ENCODE results near the gene FAM50B.

The FAM50B gene

DNA sequence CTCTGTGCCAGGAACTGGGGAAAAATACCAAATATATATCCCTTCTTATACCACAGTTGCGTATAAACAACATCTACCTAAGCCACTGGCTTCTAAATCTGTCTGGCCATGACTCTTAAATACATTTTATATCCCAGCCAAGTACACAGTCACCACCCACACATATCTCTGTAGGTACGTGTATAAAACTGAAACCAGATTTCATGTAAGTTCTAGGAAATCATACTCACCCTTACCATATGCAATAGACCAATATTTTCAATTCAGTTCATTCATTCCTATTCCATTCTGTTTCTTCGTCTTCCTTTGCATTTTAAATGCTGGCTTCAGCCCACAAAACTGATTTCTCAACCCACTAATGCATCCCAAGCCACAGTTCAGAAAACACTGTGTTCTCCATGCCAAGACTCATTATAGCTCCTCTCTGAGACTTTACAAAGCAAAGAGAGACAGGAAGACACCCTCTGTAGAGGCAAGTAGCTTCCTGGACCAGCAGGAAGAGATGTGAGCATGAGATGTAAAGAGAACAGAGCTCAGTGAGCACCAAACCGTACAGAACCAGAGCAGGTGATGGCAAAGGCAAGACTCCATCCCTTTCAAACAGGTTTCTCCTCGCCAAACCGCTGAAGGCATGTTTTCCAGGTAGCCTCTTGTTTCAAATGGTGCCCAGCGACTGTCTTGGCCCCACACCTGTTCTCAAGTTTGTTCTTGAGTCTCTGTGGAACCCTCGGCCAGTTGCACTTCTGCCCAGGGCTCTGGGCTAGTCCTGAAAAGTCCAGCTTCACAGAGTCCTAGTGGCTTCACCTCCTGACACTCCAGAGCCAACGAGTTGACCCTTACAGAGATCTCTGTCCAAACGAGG lies 18.7 kb downstream of the FAM50B start:
- in situ Hi-C loops (cut with HindIII; ENCODE audit: low pct_ligation_motif_present, low pct_unique_long_range_greater_than_20kb, low sequenced_read_pairs): no loop called here
- DNase-seq: no peak

DNA sequence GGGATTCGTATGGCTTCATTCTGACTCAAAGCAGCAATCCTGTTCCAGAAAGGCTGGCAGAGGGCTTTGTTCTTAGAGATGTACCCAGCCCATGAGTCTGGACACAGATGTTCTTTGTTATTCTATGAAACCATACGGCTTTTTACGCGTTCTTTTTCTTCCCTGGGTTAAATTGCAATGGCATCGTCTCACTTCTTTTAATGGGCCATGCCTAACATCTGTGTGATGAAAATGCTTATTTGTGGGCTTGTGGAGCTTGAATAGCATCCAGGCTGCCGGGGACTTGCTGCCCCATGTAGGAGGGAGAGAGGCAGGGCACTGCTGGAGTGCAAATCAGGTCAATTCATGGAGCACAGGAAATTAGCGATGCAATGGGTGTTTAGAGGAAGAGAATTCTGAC lies 19.4 kb downstream of the FAM50B start:
- no peak for DNase-seq
- in situ Hi-C loops (cut with HindIII; ENCODE audit: low pct_ligation_motif_present, low pct_unique_long_range_greater_than_20kb, low sequenced_read_pairs): no loop called here

DNA sequence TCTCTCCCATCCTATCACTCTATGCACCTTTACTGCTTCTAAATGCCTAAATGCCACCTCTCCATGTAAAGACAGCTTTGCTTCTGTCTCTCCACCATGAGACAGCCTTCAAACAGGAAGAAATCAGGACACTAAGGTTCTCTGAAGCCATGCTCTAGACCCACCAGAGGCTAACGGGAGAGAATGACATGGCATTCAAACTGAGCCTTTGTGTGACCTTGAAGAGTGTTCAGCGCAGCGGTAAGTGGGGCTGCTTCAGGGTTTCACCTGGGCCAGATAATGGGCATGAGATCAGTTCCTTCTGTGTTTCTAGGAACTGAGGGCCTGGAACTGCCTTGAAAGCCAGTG lies 20.1 kb downstream of the FAM50B start:
- in situ Hi-C loops (cut with HindIII; ENCODE audit: low pct_ligation_motif_present, low pct_unique_long_range_greater_than_20kb, low sequenced_read_pairs): no loop called here
- DNase-seq: no peak

DNA sequence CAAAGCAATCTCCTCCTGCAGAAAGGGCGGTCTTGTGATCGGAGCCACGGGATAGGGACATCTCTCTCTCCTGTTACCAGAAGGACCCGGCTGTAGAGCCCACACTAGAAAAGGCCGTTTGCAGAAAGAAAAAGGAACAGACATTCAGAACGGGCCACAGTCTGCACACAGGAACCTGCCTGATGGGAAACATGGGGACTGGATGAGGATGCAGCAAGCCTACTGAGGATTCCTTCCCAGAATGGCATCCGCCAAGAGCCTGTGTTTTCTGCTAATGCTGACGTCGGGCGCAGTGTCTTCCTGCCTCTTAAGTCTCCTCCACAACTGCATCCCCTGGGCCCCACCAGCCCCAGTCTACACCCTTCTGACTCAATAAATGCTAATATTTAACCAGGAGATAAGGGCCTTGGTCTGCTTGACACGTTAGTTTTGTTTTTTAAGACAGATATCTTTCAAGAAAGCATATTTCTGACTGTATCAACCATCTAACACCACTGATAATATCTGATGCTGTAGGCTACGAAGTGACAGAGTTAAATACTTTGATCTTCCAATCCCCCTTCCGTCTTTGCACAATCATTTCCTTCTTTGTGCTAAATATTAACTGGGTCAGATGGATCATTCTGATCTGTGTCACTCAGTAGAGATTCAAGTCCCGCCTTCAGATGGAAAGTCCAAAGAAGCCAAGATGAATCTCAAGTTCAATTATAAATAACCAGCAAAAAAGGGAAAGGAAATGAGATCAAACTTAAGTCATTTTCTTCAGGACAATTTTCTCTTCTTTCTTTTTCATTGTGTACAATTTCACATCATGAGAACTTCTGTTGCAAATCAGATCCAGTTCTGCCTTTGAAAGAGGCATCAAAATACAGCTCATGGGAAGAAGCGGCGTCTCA lies 20.7 kb downstream of the FAM50B start:
- DNase-seq: peak; percentile 72
- in situ Hi-C loops (cut with HindIII; ENCODE audit: low pct_ligation_motif_present, low pct_unique_long_range_greater_than_20kb, low sequenced_read_pairs): no loop called here

DNA sequence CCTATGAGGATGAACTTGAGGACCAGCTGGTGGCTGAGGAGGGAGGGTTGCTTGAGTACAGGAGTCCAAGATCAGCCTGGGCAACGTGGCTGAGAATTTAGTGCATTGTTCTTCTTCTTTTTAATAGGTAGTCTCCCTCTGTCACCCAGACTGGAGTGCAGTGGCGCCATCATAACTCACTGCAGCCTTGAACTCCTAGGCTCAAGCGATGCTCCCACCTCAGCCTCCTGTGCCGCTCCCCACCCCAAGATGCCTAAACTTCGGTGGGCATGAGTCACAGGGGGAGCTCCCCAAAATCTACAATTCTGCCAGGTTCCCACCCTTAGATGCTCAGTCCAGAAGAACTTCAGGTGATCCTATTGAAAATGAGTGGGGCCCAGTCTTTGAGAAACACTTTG lies 21.4 kb downstream of the FAM50B start:
- in situ Hi-C loops (cut with HindIII; ENCODE audit: low pct_ligation_motif_present, low pct_unique_long_range_greater_than_20kb, low sequenced_read_pairs): no loop called here
- no peak for DNase-seq

DNA sequence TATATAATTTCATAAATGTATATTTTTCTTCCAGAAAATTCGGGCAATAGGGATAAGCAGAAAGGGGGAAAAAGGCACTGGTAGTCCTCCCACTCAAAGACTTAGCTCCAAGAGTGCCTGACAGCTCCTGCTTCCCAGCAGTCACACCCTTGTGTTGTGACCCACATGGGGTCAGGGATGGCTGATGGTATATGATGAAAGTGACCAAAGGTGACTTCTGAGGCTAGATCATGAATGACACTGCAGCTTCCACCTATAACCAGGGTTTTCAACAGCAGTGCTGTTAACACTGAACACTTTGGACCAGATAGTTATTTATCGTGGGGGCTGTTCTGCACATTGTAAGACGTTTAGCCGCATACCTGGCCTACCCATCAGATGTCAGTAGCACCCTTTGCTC lies 22.3 kb downstream of the FAM50B start:
- in situ Hi-C loops (cut with HindIII; ENCODE audit: low pct_ligation_motif_present, low pct_unique_long_range_greater_than_20kb, low sequenced_read_pairs): no loop called here
- no peak for DNase-seq

DNA sequence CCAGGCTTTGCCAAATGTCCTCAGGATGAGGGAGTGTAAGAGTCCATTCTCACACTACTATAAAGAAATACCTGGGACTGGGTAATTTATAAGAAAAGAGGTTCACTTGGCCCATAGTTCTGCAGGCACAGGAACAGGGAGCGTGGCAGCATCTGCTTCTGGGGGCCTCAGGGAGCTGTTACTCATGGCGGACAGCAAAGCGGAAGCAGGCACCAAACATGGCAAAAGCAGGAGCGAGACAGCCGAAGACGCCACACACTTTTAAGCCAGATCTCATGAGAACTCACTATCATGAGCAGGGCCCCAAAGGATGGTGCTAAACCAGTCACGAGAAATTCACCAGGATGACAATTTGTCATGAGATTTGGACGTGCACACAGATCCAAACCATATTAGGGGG lies 22.8 kb downstream of the FAM50B start:
- no peak for DNase-seq
- in situ Hi-C loops (cut with HindIII; ENCODE audit: low pct_ligation_motif_present, low pct_unique_long_range_greater_than_20kb, low sequenced_read_pairs): no loop called here

DNA sequence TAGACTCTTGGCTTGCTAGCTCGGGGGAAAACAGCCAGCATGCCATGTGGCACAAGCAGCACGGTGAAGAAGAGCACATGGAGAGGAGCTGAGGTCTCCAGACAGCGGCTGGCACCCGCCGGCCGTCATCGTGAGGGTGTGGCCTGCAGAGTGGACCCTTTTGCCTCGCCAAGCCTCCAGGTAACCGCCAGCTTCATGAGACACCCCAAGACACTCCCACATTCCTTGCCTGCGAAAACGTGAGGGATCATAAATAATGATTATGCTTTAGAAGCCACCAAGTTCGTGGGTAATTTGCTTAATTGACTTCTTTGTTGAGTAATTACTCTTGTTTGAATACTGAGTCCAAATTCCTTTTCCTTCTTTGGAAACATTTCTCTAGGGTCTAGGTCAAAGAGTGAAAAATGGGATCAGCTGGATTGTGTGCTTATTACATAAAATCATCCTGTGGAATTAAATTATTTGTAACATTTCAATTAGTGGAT lies 23.2 kb downstream of the FAM50B start:
- in situ Hi-C loops (cut with HindIII; ENCODE audit: low pct_ligation_motif_present, low pct_unique_long_range_greater_than_20kb, low sequenced_read_pairs): no loop called here
- DNase-seq: no peak

DNA sequence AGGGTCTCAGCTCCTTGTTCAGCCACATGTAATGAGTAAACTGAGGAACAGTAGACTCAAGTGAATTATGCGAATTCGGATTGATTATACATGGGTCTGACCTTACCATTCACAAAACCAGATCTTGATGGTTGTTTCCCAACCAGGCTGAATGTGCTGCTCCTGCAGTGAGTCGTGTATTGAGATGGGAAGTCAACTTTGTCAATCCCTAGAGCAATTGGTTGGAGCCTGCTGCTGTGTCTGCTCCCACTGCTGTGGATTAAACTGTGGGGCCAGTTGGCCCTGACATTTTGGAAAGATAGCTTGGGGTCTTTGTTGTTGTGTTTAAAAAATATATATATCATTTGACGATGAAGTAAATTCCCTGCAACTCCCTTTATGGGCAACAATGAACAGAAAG lies 23.9 kb downstream of the FAM50B start:
- in situ Hi-C loops (cut with HindIII; ENCODE audit: low pct_ligation_motif_present, low pct_unique_long_range_greater_than_20kb, low sequenced_read_pairs): no loop called here

DNA sequence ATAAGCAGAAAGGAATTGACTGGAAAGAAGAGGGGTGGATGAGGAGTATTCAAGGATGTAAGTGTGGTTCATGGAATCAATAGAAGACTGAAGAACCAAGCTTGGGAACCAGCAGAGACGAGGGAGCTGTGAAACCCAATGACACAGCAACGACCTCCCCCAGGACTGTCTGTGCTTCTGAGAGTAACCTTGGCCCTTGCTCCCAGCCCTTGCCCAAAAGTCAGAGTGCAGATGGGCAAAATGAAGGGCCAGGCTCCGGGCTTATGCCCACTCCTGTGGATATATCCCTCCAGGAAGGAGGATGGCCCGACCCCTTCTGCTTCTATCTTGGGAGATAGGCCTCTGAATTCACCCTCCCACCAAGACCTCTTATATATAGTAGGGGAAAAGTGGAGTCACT lies 24.9 kb downstream of the FAM50B start:
- no peak for DNase-seq
- in situ Hi-C loops (cut with HindIII; ENCODE audit: low pct_ligation_motif_present, low pct_unique_long_range_greater_than_20kb, low sequenced_read_pairs): no loop called here

More for the DNA sequence above, 23.9 kb downstream of the FAM50B start:
- no peak for DNase-seq

DNA sequence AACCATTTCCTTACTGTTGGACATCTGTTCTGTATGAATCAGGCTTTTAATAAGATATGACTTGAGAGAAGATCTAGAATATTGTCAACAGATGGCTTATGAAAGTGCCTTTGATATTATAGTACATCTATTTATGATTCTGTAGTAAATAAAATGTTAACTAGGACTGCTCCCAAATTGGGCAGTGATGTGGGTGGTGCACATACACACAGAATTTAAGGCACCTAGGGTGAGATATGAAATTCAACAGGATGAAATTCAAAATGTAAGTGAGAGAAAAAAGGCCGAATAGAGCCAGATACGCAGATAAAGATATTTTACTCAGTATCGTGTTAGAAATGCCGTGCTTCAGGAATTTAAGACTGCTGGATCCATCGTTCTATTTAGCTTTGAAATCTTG lies 26.3 kb downstream of the FAM50B start:
- in situ Hi-C loops (cut with HindIII; ENCODE audit: low pct_ligation_motif_present, low pct_unique_long_range_greater_than_20kb, low sequenced_read_pairs): no loop called here
- no peak for DNase-seq

DNA sequence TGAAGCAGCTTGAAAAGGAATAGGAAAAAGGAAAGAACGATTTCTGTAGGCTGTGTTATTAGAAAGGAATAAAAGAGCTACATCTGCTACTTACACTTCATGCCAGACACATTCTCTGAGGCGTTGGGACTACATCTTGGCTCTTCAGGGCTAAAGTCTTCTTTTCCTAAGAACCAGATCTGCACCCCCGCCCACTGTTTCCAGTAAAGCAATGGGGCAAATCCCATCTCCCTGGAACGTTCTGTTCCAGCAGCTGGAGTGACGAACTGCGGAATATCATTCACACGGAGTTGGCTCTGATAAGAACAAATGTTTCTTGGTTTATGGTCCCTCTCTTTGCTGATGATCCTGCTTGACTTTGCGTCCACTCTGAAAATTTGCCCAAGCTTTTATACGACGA lies 26.9 kb downstream of the FAM50B start:
- in situ Hi-C loops (cut with HindIII; ENCODE audit: low pct_ligation_motif_present, low pct_unique_long_range_greater_than_20kb, low sequenced_read_pairs): no loop called here

DNA sequence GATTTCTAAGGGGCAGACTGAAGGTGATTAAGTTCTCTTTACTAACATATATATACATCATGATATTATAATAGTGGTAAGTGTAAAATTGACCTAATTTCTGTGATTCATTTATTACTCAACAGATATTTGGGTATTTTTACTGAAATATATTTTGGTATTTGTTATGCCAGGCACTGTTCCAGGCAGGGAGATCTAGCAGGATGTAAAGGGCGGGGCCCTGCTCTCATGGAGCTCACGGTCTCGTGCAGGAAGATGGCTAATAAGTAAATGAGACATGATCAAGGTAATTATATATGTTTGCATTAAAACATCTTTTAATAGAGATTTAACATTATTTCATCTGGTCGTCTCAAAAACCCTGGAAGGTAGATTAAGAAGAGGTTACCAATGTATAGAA lies 27.7 kb downstream of the FAM50B start:
- in situ Hi-C loops (cut with HindIII; ENCODE audit: low pct_ligation_motif_present, low pct_unique_long_range_greater_than_20kb, low sequenced_read_pairs): no loop called here
- DNase-seq: no peak

More for the DNA sequence above, 26.9 kb downstream of the FAM50B start:
- DNase-seq: no peak

DNA sequence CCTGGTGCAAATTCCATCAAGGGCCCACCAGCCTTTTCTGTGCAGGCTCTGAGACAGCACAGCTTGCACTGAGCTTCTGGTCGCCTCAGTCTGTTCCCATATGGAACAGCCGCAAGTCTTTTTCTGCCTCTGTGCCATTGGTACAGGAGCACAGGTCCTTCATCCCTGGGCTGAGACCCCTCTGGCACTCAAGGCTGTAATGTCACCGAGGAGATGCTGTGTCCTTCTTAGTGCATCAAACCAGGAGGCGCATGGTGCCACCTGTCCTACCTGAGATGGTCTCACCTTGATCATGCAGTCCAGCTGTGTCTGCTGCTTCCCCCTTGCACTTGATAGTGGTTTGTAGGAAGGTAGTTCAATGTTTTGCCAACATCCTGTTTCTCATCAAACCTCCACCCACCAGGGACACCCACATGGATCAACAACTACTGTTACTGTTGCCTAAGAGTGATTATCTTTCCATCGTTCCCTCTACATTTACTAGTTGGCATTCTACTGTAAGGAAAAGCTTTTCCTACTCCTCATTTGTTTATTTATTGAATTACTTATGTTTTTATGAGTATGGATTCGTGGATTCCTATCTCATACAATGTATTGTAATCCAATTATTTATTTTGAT lies 29.0 kb downstream of the FAM50B start:
- in situ Hi-C loops (cut with HindIII; ENCODE audit: low pct_ligation_motif_present, low pct_unique_long_range_greater_than_20kb, low sequenced_read_pairs): no loop called here
- DNase-seq: no peak

DNA sequence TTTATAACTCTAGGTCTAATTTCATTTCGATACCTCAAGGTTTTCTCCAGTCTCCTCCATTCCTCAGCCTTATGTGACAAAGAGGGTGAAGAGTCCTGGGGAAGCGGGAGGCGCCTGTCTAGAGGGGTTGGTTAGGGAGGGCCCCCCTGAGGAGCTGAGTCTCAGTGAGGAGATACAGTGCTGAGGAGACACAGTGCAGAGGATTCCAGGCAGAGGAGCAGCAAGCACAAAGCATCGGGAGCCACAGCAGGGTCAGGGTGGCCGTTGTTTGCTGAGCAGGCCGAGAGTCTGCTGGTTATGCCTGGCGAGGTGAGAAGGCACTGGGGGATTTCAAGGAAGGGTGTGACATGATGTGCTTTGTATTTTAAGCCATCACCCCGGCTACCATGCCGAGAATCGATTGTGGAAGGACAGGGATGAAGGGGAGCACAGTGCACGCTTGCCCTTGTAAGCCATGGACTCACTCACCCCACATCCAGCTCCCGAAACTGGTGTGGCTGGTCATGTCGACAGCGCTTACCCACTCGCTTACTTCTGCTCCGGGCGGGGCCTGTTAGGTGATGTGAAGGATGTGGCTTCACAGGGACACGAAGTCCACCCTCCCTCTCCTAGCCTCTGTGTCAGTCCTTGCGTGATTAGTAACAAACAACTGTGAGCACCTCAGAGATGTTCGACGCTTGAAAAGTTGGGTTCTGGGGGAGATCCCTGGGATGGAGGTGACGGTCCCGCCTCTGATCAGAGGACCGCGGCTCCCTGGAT lies 30.2 kb downstream of the FAM50B start:
- in situ Hi-C loops (cut with HindIII; ENCODE audit: low pct_ligation_motif_present, low pct_unique_long_range_greater_than_20kb, low sequenced_read_pairs): no loop called here
- DNase-seq: no peak

DNA sequence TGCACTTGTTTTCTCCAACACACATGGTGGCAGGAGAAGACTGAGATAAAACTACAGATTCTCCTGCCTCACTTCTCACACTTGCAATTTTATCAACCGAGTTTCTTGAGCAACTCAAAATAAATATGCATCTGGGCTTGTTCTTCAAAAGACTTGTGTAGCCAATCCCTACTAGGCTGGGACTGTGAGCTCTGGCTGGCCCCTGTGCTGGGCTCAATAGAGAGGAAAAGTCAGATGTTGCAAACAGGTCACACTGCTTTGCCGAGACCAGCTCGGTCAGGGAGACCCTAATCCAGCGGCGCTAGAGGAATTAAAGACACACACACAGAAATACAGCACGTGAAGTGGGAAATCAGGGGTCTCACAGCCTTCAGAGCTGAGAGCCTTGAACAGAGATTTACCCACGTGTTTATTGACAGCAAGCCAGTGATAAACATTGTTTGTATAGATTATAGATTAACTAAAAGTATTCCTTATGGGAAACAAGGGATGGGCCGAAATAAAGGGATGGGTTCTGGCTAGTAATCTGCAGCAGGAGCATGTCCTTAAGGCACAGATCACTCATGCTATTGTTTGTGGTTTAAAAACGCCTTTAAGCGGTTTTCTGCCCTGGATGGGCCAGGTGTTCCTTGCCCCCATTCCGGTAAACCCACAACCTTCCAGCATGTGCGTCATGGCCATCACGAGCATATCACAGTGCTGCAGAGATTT lies 32.7 kb downstream of the FAM50B start:
- DNase-seq: no peak
- in situ Hi-C loops (cut with HindIII; ENCODE audit: low pct_ligation_motif_present, low pct_unique_long_range_greater_than_20kb, low sequenced_read_pairs): no loop called here

DNA sequence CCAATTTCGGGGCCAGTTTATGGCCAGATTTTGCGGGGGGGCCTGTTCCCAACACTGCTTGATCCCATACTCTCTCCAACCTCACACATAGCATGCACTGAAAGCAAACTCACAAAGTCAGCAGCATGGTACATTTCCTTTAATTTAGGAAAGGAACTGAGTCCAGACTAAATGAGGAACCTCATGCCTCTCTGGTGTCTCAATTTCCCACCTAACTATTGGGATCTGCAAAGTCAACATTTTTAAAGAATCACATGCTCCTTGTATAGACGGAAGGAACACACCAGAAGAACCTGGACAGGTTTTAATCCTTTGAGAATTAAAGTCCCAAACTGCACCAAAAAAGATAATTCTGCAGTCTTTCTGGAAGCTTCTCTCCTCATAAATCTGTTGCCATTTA lies 33.3 kb downstream of the FAM50B start:
- no peak for DNase-seq
- in situ Hi-C loops (cut with HindIII; ENCODE audit: low pct_ligation_motif_present, low pct_unique_long_range_greater_than_20kb, low sequenced_read_pairs): no loop called here

DNA sequence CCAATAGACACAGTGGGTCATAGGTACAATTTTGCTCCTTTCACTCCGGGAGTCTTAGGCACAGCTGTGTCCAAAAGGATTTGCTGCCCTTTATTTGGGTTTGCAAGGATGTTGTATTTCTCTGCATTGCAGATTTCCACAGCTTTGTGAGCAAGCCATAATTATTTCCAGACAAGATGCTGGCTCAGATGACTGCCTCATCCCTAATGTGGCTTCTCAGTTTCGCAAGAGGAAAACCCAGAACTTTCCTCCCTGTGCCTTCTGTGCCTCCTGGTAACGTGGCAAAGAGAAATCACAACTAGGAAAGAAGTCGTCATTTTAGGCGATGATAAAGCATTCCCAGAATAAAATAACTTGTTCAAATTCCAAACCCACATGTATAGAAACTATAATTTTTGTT lies 33.7 kb downstream of the FAM50B start:
- in situ Hi-C loops (cut with HindIII; ENCODE audit: low pct_ligation_motif_present, low pct_unique_long_range_greater_than_20kb, low sequenced_read_pairs): no loop called here
- no peak for DNase-seq
